H1 (cell line): Measurements from ENCODE around the gene SLAMF6. TPM values are rescaled to one million over a fixed set of nuclear protein-coding genes. Genes with fewer than 3 reads are reported as not detected.

Experiments used
- CTCF ChIA-PET: fragments of 300-600 bp; sonication (Branson Sonifier 250); formaldehyde crosslinking; loops from one replicate; lab custom pipeline; 2021; ENCODE audit not compliant: partially characterized antibody; lab: Charles Lee
- POLR2A ChIA-PET: fragments of 300-600 bp; sonication (Branson Sonifier 250); formaldehyde crosslinking; loops from one replicate; lab custom pipeline; 2021; ENCODE audit warnings: inconsistent platforms; ENCODE audit not compliant: partially characterized antibody; lab: Charles Lee
- DNase-seq, 2 experiments: peaks; one replicate each; pipeline versions ENCODE4 v3.0.0 to v3.0.0-alpha.2; 2010 to 2022; ENCODE audit warnings: low spot score in 2 of 2, low read depth in 1 of 2, mixed read lengths in 1 of 2
- FAIRE-seq: peaks from 2 replicates; lab custom pipeline; 2011; peaks lifted over from hg19 to GRCh38; lab: Jason Lieb, UNC
- H2AFZ ChIP-seq: 2 replicates; pipeline ENCODE4 v1.8.1; 2012; ENCODE audit warnings: low read length, inconsistent platforms
- H2AK5ac ChIP-seq: 2 replicates; pipeline ENCODE4 v1.6.1; 2013; ENCODE audit warnings: low read depth, low read length
- H2BK120ac ChIP-seq: replicated peaks from 2 replicates; pipeline ENCODE3; 2013; ENCODE audit warnings: low read depth, low read length, inconsistent platforms
- H2BK12ac ChIP-seq: 2 replicates; pipeline ENCODE4 v1.6.1; 2013; ENCODE audit warnings: low read depth, low read length
- H2BK15ac ChIP-seq: 2 replicates; pipeline ENCODE4 v1.6.1; 2013; ENCODE audit warnings: low read length
- H2BK20ac ChIP-seq: 2 replicates; pipeline ENCODE4 v1.6.1; 2013; ENCODE audit warnings: low read length
- H2BK5ac ChIP-seq: 2 replicates; pipeline ENCODE4 v1.6.1; 2013; ENCODE audit warnings: low read depth, low read length
- H3K14ac ChIP-seq: 2 replicates; pipeline ENCODE4 v1.6.1; 2013; ENCODE audit warnings: inconsistent platforms; ENCODE audit not compliant: insufficient read length
- H3K18ac ChIP-seq: 2 replicates; pipeline ENCODE4 v1.6.1; 2013; ENCODE audit warnings: low read length; ENCODE audit errors: extremely low read depth
- H3K23ac ChIP-seq: 2 replicates; pipeline ENCODE4 v1.6.1; 2013; ENCODE audit warnings: inconsistent platforms; ENCODE audit not compliant: insufficient read length
- H3K23me2 ChIP-seq: 2 replicates; pipeline ENCODE4 v1.6.1; 2013; ENCODE audit warnings: low read depth, low read length
- H3K27ac ChIP-seq: 2 replicates; pipeline ENCODE4 v1.6.1; 2011; ENCODE audit warnings: low read depth, low read length, inconsistent platforms
- H3K27me3 ChIP-seq, 4 experiments: replicated peaks in 1 of 4; 1 replicate in 1 of 4; 2 replicates in 3 of 4; pipeline versions ENCODE4 v1.6.1 to v1.8.1; 2011 to 2013; ENCODE audit warnings: low read length in 3 of 4, mild to moderate bottlenecking in 3 of 4, inconsistent platforms in 2 of 4, mixed read lengths in 2 of 4, moderate library complexity in 1 of 4; ENCODE audit not compliant: control insufficient read depth in 3 of 4, insufficient read depth in 3 of 4; ENCODE audit errors: extremely low read depth in 1 of 4
- H3K36me3 ChIP-seq, 4 experiments: 2 replicates each; pipeline versions ENCODE4 v1.6.1 to v1.8.1; 2011 to 2013; ENCODE audit warnings: mild to moderate bottlenecking in 4 of 4, low read length in 3 of 4, moderate library complexity in 2 of 4, control low read depth in 1 of 4, inconsistent platforms in 1 of 4; ENCODE audit not compliant: insufficient read depth in 4 of 4, control insufficient read depth in 2 of 4
- H3K4ac ChIP-seq: replicated peaks from 2 replicates; pipeline ENCODE3; 2013; ENCODE audit warnings: low read length, low read depth, mixed read lengths, inconsistent platforms; ENCODE audit not compliant: insufficient read length
- H3K4me1 ChIP-seq, 4 experiments: replicated peaks in 1 of 4; 1 replicate in 1 of 4; 2 replicates in 3 of 4; pipeline versions ENCODE4 v1.6.1 to v1.8.1; 2011 to 2013; ENCODE audit warnings: low read length in 3 of 4, inconsistent platforms in 2 of 4, mixed read lengths in 1 of 4; ENCODE audit not compliant: insufficient read depth in 4 of 4, control insufficient read depth in 3 of 4
- H3K4me2 ChIP-seq, 2 experiments: 2 replicates each; pipeline versions ENCODE4 v1.6.1 to v1.8.1; 2011 to 2013; ENCODE audit warnings: low read depth in 2 of 2, low read length in 2 of 2, control low read depth in 1 of 2, inconsistent platforms in 1 of 2, mild to moderate bottlenecking in 1 of 2; ENCODE audit not compliant: insufficient read depth in 1 of 2
- H3K4me3 ChIP-seq, 4 experiments: fragments of 200-600, 300-600 bp in 1 of 4; sonication (generic), shearing (Covaris generic), sonication (Bioruptor Twin) in 1 of 4; 2 replicates each; pipeline versions ENCODE4 v1.5.1 to v1.8.1; 2011 to 2016; ENCODE audit warnings: low read length in 4 of 4, low read depth in 3 of 4, control low read depth in 2 of 4, inconsistent platforms in 2 of 4, mild to moderate bottlenecking in 2 of 4, mixed read lengths in 1 of 4, moderate library complexity in 1 of 4; ENCODE audit not compliant: insufficient read depth in 2 of 4; ENCODE audit errors: extremely low read depth in 1 of 4
- H3K56ac ChIP-seq: replicated peaks from 2 replicates; pipeline ENCODE3; 2013; ENCODE audit warnings: low read depth, mild to moderate bottlenecking, mixed read lengths, low read length, inconsistent platforms; ENCODE audit not compliant: insufficient read length
- H3K79me1 ChIP-seq: 2 replicates; pipeline ENCODE4 v1.6.1; 2013; ENCODE audit warnings: low read depth, low read length, control low read depth
- H3K79me2 ChIP-seq, 2 experiments: 2 replicates each; pipeline versions ENCODE4 v1.6.1 to v1.8.1; 2012 to 2013; ENCODE audit warnings: low read length in 2 of 2, mild to moderate bottlenecking in 2 of 2, inconsistent platforms in 1 of 2; ENCODE audit not compliant: insufficient read depth in 2 of 2, control insufficient read depth in 1 of 2
- H3K9ac ChIP-seq, 4 experiments: replicated peaks in 1 of 4; 1 replicate in 1 of 4; 2 replicates in 3 of 4; pipeline versions ENCODE4 v1.6.1 to v1.8.1; 2011 to 2013; ENCODE audit warnings: low read depth in 3 of 4, low read length in 3 of 4, control low read depth in 2 of 4, mild to moderate bottlenecking in 2 of 4, moderate library complexity in 2 of 4, inconsistent platforms in 1 of 4; ENCODE audit errors: extremely low read depth in 1 of 4
- H3K9me3 ChIP-seq, 2 experiments: 2 replicates each; pipeline versions ENCODE4 v1.6.1 to v1.8.1; 2012 to 2013; ENCODE audit warnings: mild to moderate bottlenecking in 2 of 2, moderate library complexity in 2 of 2, control low read depth in 1 of 2, inconsistent platforms in 1 of 2, low read depth in 1 of 2, low read length in 1 of 2, mixed read lengths in 1 of 2; ENCODE audit not compliant: insufficient read depth in 2 of 2
- H4K20me1 ChIP-seq, 2 experiments: replicated peaks in 1 of 2; 2 replicates each; pipeline versions ENCODE3 to v1.8.1; 2011 to 2013; ENCODE audit warnings: inconsistent platforms in 2 of 2, low read length in 2 of 2, mild to moderate bottlenecking in 1 of 2; ENCODE audit not compliant: insufficient read depth in 2 of 2, control insufficient read depth in 1 of 2
- H4K5ac ChIP-seq: 2 replicates; pipeline ENCODE4 v1.6.1; 2013; ENCODE audit warnings: low read length, low read depth, mixed read lengths, inconsistent platforms; ENCODE audit not compliant: insufficient read length
- H4K8ac ChIP-seq: 2 replicates; pipeline ENCODE4 v1.8.0; 2013; ENCODE audit warnings: mild to moderate bottlenecking, moderate library complexity, low read length, inconsistent platforms; ENCODE audit not compliant: insufficient read depth; ENCODE audit errors: extremely low read depth
- H4K91ac ChIP-seq: replicated peaks from 2 replicates; pipeline ENCODE3; 2013; ENCODE audit warnings: low read length, mixed read lengths, inconsistent platforms; ENCODE audit not compliant: insufficient read length
- BCL11A ChIP-seq, 2 experiments: IDR thresholded peaks; one replicate each; pipeline ENCODE4 v1.6.1; 2011; ENCODE audit warnings: low read depth in 2 of 2, low read length in 2 of 2, mild to moderate bottlenecking in 2 of 2
- BRCA1 ChIP-seq: IDR thresholded peaks from 2 replicates; pipeline ENCODE4 v1.6.1; 2012; ENCODE audit warnings: low read depth, low read length, improper control_type of control experiment
- CBX8 ChIP-seq: fragments of 300-800, 300-1000 bp; sonication (generic); IDR thresholded peaks from 2 replicates; pipeline ENCODE4 v1.7.1; 2016; ENCODE audit warnings: low read depth, low read length, borderline replicate concordance
- JUND ChIP-seq: IDR thresholded peaks from 2 replicates; pipeline ENCODE4 v1.6.1; 2011; ENCODE audit warnings: mild to moderate bottlenecking, improper control_type of control experiment, low read length
- PHF8 ChIP-seq: fragments of 200-600 bp; sonication (generic); conservative IDR thresholded peaks from 2 replicates; pipeline ENCODE4 v1.7.1; 2012; ENCODE audit warnings: low read depth, mild to moderate bottlenecking, inconsistent platforms, low read length, moderate library complexity
- POLR2A ChIP-seq, 2 experiments: IDR thresholded peaks; 1 replicate in 1 of 2; 2 replicates in 1 of 2; pipeline ENCODE4 v1.6.1; 2011; ENCODE audit warnings: low read depth in 2 of 2, low read length in 2 of 2, mild to moderate bottlenecking in 2 of 2; ENCODE audit errors: control extremely low read depth in 1 of 2
- POLR2AphosphoS5 ChIP-seq: IDR thresholded peaks from 2 replicates; pipeline ENCODE4 v1.6.1; 2011; ENCODE audit warnings: low read depth, low read length
- RAD21 ChIP-seq, 2 experiments: IDR thresholded peaks in 1 of 2; conservative IDR thresholded peaks in 1 of 2; 2 replicates each; pipeline ENCODE4 v1.6.1; 2011; ENCODE audit warnings: low read depth in 2 of 2, low read length in 2 of 2, improper control_type of control experiment in 1 of 2, inconsistent platforms in 1 of 2, mild to moderate bottlenecking in 1 of 2, moderate library complexity in 1 of 2
- SAP30 ChIP-seq: fragments of 300-600 bp; sonication (generic); IDR thresholded peaks from 2 replicates; pipeline ENCODE4 v1.7.1; 2012; ENCODE audit warnings: low read length, moderate library complexity, mild to moderate bottlenecking, inconsistent platforms; ENCODE audit not compliant: insufficient read depth, insufficient replicate concordance
- WGBS, 2 experiments: shearing (Covaris generic) in 1 of 2; methylation state at CpG; one replicate each; pipeline versions ENCODE4 v1.1.6 to v1.1.7; 2013 to 2015; ENCODE audit warnings: low lambda C conversion rate in 2 of 2, mixed read lengths in 2 of 2, inconsistent platforms in 1 of 2, low coverage in 1 of 2, missing lambda C conversion rate in 1 of 2; ENCODE audit not compliant: insufficient replicate concordance in 2 of 2, insufficient coverage in 1 of 2, insufficient read length in 1 of 2; ENCODE audit errors: extremely low coverage in 1 of 2, missing lambda C conversion rate in 1 of 2; 5-methylcytosine and 5-hydroxymethylcytosine counted together
- polyA plus RNA-seq, 7 experiments: library from polyadenylated mRNA; depleted of rRNA in 3 of 7; stranded (reverse) in 5 of 7; unstranded in 2 of 7; fragments of >200 nt in 5 of 7; fragments of 200-250 nt in 2 of 7; gene quantifications; 1 replicate in 5 of 7; 2 replicates in 1 of 7; 4 replicates in 1 of 7; pipeline versions ENCODE4 v1.2.1 to v1.2.3, GENCODE V29; 2011 to 2013; ENCODE audit warnings: missing spikeins in 2 of 7, mixed read lengths in 2 of 7
- total RNA-seq: library from RNA; stranded (reverse); fragmentation: NEBNext Ultra II Directional; extraction: Animal tissue kit (Norgen Biotek cat#: 25700); gene quantifications from 2 replicates; pipeline ENCODE4 v1.2.1, GENCODE V29; 2021

Gene SLAMF6
- total and polyA plus RNA-seq, 2 of the 8 experiments (the other 6 are each of a cell fraction or from before 2014, with no cell fraction given), result not detected

- no peak for FAIRE-seq
- no peaks in the 10 kb centered on the region for H3K4me1 ChIP-seq
- H3K18ac ChIP-seq, result no peak overlapping the region
- no peak overlapping the region for H4K5ac ChIP-seq
- DNase-seq, result no peak
- no peak overlapping the region for H2AK5ac ChIP-seq
- no peak overlapping the region for H4K8ac ChIP-seq
- no peak overlapping the region for H3K14ac ChIP-seq
- no peak overlapping the region for H3K4ac ChIP-seq
- H3K4me3 ChIP-seq, result no peak overlapping the region
- no peaks in the 10 kb centered on the region for H3K27me3 ChIP-seq
- no peak overlapping the region for H2BK12ac ChIP-seq
- no peak overlapping the region for H2AFZ ChIP-seq
- CTCF ChIA-PET, result interaction anchor here (1.8 kb wide), 1 partner anchor 35 kb away, joined by 4 read pairs; no protein-coding TSS in a partner anchor
- H3K56ac ChIP-seq, result no peak overlapping the region
- 92% methylated on average over 3 of the region's 3 CpGs; no CpG with 5 or more reads in 1 of the 2 experiments for WGBS, 2 experiments
- TF ChIP-seq PHF8, result no peak
- no peak for TF ChIP-seq POLR2A (IDR thresholded peaks at IDR 0.05; ENCODE audit: control extremely low read depth in 1 of 2, low read depth in 2 of 2, low read length in 2 of 2)
- TF ChIP-seq BRCA1, result no peak
- no peak for TF ChIP-seq BCL11A (IDR thresholded peaks at IDR 0.05; ENCODE audit: low read depth in 2 of 2, low read length in 2 of 2)
- no peak for TF ChIP-seq SAP30
- TF ChIP-seq CBX8, result no peak
- TF ChIP-seq JUND, result no peak
- no peak for TF ChIP-seq POLR2AphosphoS5
- TF ChIP-seq RAD21 (IDR thresholded peaks at IDR 0.05 in 1 of 2, conservative IDR thresholded peaks at IDR 0.05 in 1 of 2; ENCODE audit: low read depth in 2 of 2, low read length in 2 of 2), result no peak
- TF ChIP-seq, all 59 proteins: peak for 0
- Histone ChIP-seq H3K27ac (no peak overlapping the region), H3K23me2 (no peaks in the 10 kb centered on the region), H3K9me3 (no peaks in the 10 kb centered on the region), H4K20me1 (no peaks in the 10 kb centered on the region), H2BK5ac (no peak overlapping the region), H3K23ac (no peak overlapping the region), H3K9ac (no peak overlapping the region), H3K4me2 (no peak overlapping the region), H2BK15ac (no peak overlapping the region), H3K79me1 (no peaks in the 10 kb centered on the region), H4K91ac (no peak overlapping the region), H3K79me2 (no peaks in the 10 kb centered on the region), H3K36me3 (no peaks in the 10 kb centered on the region), H2BK120ac (no peak overlapping the region), H2BK20ac (no peak overlapping the region)
- POLR2A ChIA-PET, result no interaction called here
Measured at GRCh38 chr1:160570840-160571239, 47.8 kb upstream of the SLAMF6 start.
